ENCODE results near the gene OSGEP.

- TF ChIP-seq BHLHE40 (IDR thresholded peaks at IDR 0.05; ENCODE audit: borderline replicate concordance) (no peak), ZNF384 (IDR thresholded peaks at IDR 0.05) (no peak)
Measured at GRCh38 chr14:20482382-20482781, 27.8 kb upstream of the OSGEP start.
